SH-SY5Y (cell line): Measurements from ENCODE around the gene IL1RAPL2.

Experiments
- GATA2 ChIP-seq: IDR thresholded peaks from 2 replicates; pipeline ENCODE4 v1.6.1; 2011; ENCODE audit warnings: mild to moderate bottlenecking, low read depth, low read length
- GATA3 ChIP-seq: IDR thresholded peaks from 2 replicates; pipeline ENCODE4 v1.6.1; 2011; ENCODE audit warnings: low read depth, mild to moderate bottlenecking, low read length, moderate library complexity

- TF ChIP-seq GATA2: no peak
- TF ChIP-seq GATA3: no peak
Measured at GRCh38 chrX:105552395-105552794, 986.4 kb downstream of the IL1RAPL2 start.
